IMR-90 (cell line): ENCODE results near the gene PLXDC1.

Experiments
- CTCF ChIP-seq: conservative IDR thresholded peaks from 2 replicates; pipeline ENCODE4 v1.5.1; 2012; ENCODE audit warnings: mild to moderate bottlenecking, low read depth, low read length, improper control_type of control experiment
- ELK1 ChIP-seq: fragments of 150-350 bp; IDR thresholded peaks from 2 replicates; pipeline ENCODE4 v1.6.1; 2016; ENCODE audit warnings: low read depth, mild to moderate bottlenecking, low read length, moderate library complexity, borderline replicate concordance
- FOS ChIP-seq: fragments of 150-350 bp; IDR thresholded peaks from 2 replicates; pipeline ENCODE4 v1.6.1; 2016; ENCODE audit warnings: low read depth, low read length
- NFE2L2 ChIP-seq: fragments of 150-350 bp; IDR thresholded peaks from 2 replicates; pipeline ENCODE4 v1.6.1; 2016; ENCODE audit warnings: low read depth, mild to moderate bottlenecking, low read length
- POLR2A ChIP-seq: IDR thresholded peaks from 2 replicates; pipeline ENCODE4 v1.6.1; 2012; ENCODE audit warnings: mild to moderate bottlenecking, low read depth, low read length
- RCOR1 ChIP-seq: IDR thresholded peaks from 2 replicates; pipeline ENCODE4 v1.6.1; 2012; ENCODE audit warnings: mild to moderate bottlenecking, low read length, improper control_type of control experiment; ENCODE audit not compliant: insufficient replicate concordance
- RFX5 ChIP-seq: IDR thresholded peaks from 2 replicates; pipeline ENCODE4 v1.8.0; 2012; ENCODE audit warnings: low read depth, mild to moderate bottlenecking, low read length, moderate library complexity
- SMC3 ChIP-seq: fragments of 150-350 bp; IDR thresholded peaks from 2 replicates; pipeline ENCODE4 v1.6.1; 2016; ENCODE audit warnings: low read depth, mild to moderate bottlenecking, antibody characterized with exemption, low read length, moderate library complexity

GRCh38 chr17:39077866-39078265 is 73.6 kb downstream of the PLXDC1 start:
- TF ChIP-seq POLR2A (no peak), RCOR1 (no peak), RFX5 (no peak), CTCF (0 out of 2 replicates have a peak, but pooled peaks have one; percentile 14), FOS (no peak), SMC3 (no peak), ELK1 (no peak), NFE2L2 (no peak)
